NCI-H2107 treated with DMSO at 0.1 percent for 48 hours (cell line): ENCODE data around the gene NCAPH2.
"Not testable (repeated sequence)": the region's sequence is repeated elsewhere in the genome, so short reads cannot be mapped to it uniquely, and the experiment has no call there.

Experiments
- DNase-seq: peaks from one replicate; lab custom pipeline; 2025; ENCODE audit not compliant: unreplicated experiment; lab: John Stamatoyannopoulos, UW

Gene NCAPH2

DNA sequence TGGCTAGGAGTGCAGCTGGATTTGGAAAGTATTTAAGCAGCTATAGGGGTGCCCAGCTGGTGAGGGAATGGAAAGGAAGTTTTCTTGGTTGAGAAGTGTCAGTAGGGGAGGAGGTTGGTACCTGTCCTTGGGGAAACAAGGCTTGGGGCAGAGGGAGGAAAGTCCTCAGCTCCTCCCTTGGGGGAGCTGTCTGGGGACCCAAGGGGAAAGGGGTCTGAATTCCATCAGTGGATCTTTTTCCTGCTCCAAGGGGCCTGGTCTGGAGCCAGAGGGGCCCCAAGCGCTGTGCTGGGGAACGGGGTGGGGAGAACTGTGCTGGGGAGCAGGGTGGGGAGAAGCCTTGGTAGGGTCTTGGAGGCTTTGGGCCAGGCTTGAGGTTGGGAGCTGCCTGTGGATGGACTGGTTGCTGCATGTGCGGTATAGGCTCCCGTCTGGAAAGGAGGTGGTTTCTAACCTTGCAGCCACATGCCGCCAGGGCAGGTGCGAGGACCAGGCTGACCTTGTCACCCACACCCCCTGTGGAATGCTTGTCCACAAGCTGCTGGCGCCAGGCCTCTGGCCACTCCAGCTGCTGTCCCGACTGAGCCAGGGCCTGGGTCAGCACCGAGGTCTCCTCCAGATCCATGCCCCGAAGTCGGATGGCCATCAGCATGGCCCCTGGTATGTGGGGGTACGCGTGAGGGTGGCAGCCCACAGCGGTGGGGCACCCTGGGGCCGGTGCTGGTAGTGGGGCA, 20.8 kb downstream of the NCAPH2 start:
- no peak for DNase-seq

DNA sequence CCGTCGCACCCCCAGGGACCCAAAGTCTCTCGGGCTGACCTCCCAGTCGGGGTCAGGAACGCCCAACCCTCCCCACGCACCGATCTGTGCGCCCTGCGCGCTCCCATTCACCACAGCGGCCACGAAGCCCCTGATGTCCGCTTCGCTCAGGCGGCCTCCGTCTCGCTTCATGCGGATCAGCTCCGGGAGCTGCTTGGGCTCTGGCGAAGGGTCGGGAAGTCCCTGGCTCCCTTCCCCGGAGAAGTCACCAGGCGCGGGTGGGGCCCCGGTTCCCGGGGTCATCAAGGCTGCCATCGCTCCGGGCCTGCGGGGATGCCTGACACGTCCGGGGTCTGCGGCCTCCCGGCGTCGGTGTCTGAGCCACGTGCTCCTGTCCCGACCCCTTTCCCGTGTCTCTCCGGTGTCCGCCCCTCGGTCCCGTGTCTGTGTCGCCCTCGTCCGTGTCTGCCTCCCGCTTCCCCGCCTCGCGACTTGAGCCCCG, 21.4 kb downstream of the NCAPH2 start:
- DNase-seq = no peak

- DNase-seq = no peak
Measured at GRCh38 chr22:50529897-50530579, 22.0 kb downstream of the NCAPH2 start, which contains the start of gene TYMP. Gene TYMP (minus strand): TSS chr22:50530012. CDS start chr22:50529709, 303 bp downstream.

DNA sequence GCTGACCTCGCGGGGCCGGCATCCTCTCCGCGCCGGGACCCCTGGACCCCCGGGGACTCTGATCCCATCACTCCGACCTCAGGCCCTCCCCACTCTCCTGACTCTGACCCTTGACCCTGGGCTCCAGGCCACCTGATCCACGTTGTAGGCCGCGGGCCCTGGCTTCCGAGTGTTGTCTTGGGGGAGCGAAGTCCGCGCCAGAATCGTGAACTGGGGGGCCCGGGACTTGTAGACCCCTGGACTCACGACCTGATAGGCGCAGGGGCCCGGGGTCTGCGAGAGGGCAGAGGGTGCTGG, 22.5 kb downstream of the NCAPH2 start:
- DNase-seq = no peak

GRCh38 chr22:50530877-50531545, 23.0 kb downstream of the NCAPH2 start:
- no peak for DNase-seq

DNA sequence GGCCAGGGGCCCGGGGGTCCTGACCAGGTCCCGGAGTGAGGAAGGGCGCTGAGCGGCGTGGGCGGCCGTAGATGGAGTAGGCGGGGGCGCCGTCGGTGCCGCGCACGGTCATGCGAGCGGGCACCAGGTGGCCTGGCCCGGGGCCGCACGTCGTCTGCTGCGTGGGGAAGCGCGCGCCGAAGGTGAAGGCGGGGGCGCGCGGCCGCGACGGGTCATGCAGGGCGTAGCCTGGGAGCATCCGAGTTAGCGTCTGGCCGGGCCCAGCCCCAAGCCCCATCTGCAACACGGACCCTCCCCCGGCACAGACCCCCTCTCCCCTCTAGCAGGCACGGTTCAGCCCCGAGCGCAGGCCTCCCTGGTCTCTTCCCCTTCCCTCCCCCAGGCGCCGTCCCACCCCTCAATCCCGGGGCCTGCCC, 23.5 kb downstream of the NCAPH2 start:
- no peak for DNase-seq

DNA sequence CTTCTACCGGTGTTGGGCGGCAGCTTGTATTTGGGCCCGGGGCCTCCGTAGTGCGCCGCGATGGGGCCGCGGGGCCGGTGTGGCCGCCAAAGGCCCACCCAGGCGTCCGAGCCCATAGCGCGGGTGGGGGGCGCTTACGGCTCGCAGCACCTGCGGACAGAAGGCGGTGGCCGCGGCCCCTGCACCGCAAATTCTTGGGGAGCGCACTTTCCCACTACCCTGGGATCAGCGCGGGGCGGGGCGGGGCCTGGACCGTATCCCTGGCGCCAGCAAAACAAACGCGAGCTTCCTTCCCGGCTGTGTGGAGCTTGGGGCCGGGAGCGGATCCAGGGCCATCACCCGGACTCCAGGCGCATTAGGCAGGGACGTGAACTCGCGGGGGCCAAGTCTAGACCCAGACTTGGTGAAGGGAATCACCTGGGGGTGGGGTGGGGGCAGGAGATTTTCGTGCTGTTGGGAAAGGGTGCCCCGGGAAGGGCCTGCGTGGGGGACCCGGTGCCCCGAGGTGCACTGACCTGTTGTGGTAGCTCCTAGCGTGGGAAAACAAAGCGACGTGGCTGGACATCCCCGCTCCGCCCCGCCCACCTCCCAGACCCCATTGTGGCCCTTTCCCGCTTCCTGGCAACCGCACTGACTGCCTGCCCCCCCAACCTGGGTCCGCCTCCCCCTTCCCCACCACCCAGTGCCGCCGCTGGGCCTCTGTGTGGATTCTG, 24.1 kb downstream of the NCAPH2 start:
- DNase-seq = no peak

- no peak for DNase-seq
Measured at GRCh38 chr22:50532824-50533796, 25.1 kb downstream of the NCAPH2 start.

GRCh38 chr22:50533856-50534711, 26.1 kb downstream of the NCAPH2 start:
- not testable (repeated sequence) for DNase-seq

GRCh38 chr22:50535113-50535512, 27.1 kb downstream of the NCAPH2 start:
- no peak for DNase-seq

GRCh38 chr22:50536226-50536625, 28.2 kb downstream of the NCAPH2 start:
- no peak for DNase-seq

- no peak for DNase-seq
Measured at GRCh38 chr22:50537765-50538164, 29.7 kb downstream of the NCAPH2 start.

GRCh38 chr22:50540381-50540780, 32.4 kb downstream of the NCAPH2 start:
- DNase-seq = no peak

DNA sequence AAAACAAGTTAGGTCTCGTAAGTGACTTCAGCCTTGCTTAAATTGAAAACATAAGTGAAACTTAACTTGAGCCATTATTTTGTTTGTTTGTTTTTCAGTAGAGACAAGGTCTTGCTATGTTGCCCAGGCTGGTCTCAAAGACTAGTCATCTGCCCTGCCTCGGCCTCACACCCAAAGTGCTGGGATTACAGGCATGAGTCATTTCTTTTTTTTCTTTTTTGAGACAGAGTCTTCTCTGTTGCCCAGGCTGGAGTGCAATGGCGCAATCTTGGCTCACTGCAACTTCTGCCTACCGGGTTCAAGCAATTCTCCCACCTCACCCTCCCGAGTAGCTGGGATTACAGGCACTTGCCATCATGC, 33.6 kb downstream of the NCAPH2 start:
- DNase-seq = not testable (repeated sequence)

DNA sequence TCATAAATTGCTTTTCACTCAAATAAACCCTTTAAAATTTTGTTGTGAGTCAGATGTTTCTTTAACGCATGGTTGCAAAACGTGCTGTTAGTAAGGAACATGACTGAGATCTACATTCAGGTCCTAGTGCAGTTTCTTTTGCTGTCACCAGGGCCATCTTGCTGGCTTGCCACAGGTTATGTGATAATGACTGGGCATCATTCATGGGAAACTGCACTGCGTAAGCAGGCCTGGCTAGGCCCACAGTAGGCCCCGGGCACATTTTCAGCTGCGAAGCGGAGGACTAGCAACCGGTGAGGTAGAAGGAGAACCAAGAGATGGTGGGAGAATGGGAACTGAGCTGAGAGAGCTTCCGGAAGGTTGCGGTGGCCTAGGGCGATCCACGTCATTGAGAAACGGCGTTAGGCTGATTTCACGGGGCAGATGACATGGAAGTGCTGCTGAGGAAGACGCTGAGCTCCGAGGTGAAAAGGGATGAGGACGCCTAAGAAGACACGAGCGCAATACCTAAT, 34.4 kb downstream of the NCAPH2 start:
- no peak for DNase-seq

DNA sequence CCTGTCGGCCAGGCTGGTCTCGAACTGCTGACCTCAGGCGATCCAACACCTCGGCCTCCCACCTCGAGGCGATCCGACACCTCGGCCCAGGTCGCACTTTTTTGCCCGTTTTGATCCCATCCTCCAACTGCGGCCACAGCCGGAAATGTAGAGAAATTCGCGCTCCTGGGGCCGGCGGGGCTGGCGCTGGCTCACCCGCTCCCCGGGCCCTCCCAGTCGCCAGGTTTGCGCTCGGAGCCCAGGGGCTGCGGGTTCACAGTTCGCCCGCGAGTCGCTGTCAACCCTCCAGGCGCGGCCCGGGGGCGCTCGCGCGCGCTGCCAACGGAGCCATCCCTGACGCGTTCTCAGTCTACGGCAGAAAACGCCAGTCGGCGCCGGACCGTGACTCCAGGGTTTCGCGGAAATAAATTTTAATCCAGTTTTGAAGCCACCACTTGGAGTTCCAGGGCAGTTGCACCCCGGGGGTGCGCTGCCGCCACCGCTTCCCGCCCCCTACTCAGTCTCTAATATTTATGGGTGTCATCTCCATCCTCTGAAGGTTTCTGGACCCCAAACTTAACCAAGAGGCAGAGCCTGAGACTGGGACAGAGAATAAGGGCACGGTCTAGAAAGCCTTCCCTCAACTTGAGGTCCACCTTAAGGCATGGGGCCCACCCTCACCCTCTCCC, 36.2 kb downstream of the NCAPH2 start:
- no peak for DNase-seq

GRCh38 chr22:50544746-50545253, 36.8 kb downstream of the NCAPH2 start:
- DNase-seq = no peak

GRCh38 chr22:50545522-50546325, 37.7 kb downstream of the NCAPH2 start, which contains the start of gene KLHDC7B:
Gene KLHDC7B (plus strand): TSS chr22:50545899. CDS start chr22:50546244, 345 bp downstream.
- DNase-seq = no peak
